HT1080 (cell line): ENCODE results near the gene LMF1. TPM values are rescaled to one million over a fixed set of nuclear protein-coding genes. Genes with fewer than 3 reads are reported as not detected.
"Not testable (repeated sequence)": the region's sequence is repeated elsewhere in the genome, so short reads cannot be mapped to it uniquely, and the experiment has no call there.

Experiments used
- DNase-seq: peaks from one replicate; pipeline ENCODE4 v3.0.0-alpha.2; 2015; ENCODE audit warnings: low read depth
- total RNA-seq: library from RNA; depleted of rRNA; stranded (reverse); fragments of >200 nt; shearing (Covaris generic); gene quantifications from 2 replicates; pipeline ENCODE4 v1.2.3, GENCODE V29; 2014

LMF1 gene
- total RNA-seq, 1 experiment from 2014 or later, result not detected

DNA sequence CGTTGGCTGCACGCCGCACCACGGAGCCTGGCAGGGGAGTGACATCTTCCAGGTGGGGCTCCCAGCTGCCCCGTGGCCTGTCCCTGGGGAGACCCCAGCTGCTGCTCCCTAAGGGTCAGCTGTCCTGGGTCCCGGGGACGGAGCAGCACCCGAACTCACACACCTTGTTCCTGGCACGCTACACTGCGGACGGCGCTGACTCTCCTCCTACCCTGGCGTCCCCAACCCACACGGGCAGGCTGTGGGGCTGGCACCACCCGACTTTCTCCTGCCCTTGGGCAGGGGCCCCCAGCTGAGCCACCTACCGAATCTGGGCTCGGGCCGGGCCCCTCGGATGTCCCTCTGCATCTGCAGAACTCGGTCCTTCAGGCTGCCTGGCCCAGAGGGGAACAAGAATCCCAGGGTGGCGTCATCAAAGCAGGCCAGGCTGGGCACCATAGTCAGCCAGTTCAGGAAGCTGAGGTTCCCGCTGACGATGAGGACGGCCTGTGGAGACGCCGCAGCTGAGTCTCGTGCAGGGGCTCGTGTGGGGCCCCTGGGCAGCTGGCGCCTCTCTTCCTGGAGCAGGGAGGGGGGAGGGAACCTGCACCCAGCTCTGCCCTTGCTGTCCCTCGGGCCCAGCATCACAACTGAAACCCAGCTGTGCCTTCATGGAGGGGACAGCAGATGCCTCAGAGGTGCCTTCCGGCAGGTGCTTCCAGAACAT lies 99.8 kb downstream of the LMF1 start:
- no peak for DNase-seq

- DNase-seq, result no peak
These were observed 100.8 kb downstream of the LMF1 start for GRCh38 chr16:869823-870641.

GRCh38 chr16:868846-869822 lies 101.7 kb downstream of the LMF1 start:
- no peak for DNase-seq

- no peak for DNase-seq
These were observed 102.4 kb downstream of the LMF1 start for GRCh38 chr16:868386-868755.

- no peak for DNase-seq
These were observed 103.1 kb downstream of the LMF1 start for GRCh38 chr16:867421-868385.

DNA sequence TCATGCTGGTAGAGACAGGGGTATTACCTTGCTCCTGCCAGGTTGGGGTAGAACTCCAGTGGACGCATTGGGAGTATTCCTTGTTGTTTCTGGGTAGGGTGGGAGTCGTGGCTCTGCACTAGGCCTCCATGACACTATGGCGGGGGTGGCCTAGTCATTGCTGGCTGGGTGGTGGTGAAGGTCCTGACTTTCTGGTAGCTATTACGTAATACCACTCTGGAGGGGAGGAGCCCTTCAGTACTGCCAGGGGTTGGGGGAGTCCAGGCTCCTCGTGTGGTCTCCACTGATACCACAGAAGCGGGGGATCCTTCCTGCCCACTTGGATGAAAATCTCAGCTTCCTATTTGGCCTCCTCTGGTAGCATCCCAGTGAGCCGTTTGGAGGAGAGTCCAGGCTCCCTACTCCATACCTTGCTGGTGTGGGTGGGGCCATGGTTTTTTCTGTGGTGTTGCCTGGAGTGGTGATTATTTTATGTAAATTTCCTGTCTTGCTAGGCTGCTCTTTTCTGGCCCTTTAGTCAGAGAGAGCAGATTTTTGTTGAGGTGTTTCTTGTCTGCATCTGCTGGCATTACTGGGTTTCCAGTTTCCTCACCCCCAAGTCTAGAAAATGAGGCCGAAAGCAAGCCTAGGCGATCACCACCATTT lies 104.4 kb downstream of the LMF1 start:
- no peak for DNase-seq

GRCh38 chr16:865026-865425 lies 105.8 kb downstream of the LMF1 start:
- DNase-seq, result no peak

GRCh38 chr16:861446-861845 lies 109.3 kb downstream of the LMF1 start:
- no peak for DNase-seq

DNA sequence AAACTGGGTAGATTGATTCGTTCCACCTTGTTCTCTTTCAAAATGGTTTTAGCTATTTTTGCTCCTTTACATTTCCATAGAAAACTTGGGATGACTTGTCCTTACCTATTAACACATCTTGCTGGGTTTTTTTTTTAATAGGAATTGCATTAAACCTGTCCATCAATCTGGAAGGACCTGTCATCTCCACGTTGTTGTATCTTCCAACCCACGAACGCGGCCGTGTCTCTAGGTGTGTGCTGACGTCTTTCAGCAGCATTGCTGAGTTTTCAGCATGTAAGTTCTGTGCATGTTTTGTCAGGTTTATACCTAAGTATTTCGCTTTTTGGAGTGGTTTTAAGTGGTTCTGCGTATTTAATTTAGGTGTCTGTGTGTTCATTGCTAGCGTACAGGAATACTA lies 109.9 kb downstream of the LMF1 start:
- no peak for DNase-seq

DNA sequence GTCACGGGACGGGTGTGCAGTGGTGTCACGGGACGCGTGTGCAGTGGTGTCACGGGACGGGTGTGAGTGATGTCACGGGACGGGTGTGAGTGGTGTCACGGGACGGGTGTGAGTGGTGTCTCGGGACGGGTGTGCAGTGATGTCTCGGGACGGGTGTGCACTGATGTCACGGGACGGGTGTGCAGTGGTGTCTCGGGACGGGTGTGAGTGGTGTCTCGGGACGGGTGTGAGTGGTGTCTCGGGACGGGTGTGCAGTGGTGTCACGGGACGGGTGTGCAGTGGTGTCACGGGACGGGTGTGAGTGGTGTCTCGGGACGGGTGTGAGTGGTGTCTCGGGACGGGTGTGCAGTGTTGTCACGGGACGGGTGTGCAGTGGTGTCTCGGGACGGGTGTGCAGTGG lies 111.8 kb downstream of the LMF1 start:
- not testable (repeated sequence) for DNase-seq

DNA sequence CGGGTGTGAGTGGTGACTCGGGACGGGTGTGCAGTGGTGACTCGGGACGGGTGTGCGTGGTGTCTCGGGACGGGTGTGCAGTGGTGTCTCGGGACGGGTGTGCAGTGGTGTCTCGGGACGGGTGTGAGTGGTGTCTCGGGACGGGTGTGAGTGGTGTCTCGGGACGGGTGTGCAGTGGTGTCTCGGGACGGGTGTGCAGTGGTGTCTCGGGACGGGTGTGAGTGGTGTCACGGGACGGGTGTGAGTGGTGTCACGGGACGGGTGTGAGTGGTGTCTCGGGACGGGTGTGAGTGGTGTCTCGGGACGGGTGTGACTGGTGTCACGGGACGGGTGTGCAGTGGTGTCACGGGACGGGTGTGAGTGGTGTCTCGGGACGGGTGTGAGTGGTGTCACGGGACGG lies 112.3 kb downstream of the LMF1 start:
- not testable (repeated sequence) for DNase-seq

- DNase-seq, result no peak
These were observed 114.0 kb downstream of the LMF1 start for GRCh38 chr16:856811-857210.

- DNase-seq, result no peak
These were observed 114.7 kb downstream of the LMF1 start for GRCh38 chr16:856101-856500.

GRCh38 chr16:855471-855870 lies 115.3 kb downstream of the LMF1 start:
- no peak for DNase-seq

GRCh38 chr16:854808-855410 lies 115.9 kb downstream of the LMF1 start:
- no peak for DNase-seq

GRCh38 chr16:853981-854807 lies 116.6 kb downstream of the LMF1 start:
- DNase-seq, result no peak

DNA sequence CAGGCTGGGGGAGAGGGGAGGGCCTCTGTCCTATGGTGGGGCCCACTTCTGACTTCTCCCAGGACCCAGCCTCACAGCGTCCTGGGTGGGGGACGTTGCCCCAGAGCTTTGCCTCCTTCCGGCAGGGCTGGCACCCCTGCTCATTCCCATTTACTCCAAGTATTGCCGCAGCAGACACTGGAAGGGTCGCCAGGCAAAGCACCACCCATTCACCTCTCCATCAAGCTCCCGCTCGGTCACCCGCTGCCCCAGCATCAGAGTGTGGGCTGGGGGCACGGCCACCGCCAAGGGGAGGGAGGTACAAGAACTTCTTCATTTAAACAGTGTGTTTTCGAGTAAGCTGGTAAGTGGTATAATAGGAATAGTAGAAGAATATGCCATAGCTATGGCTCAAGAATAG lies 117.5 kb downstream of the LMF1 start:
- DNase-seq, result no peak

DNA sequence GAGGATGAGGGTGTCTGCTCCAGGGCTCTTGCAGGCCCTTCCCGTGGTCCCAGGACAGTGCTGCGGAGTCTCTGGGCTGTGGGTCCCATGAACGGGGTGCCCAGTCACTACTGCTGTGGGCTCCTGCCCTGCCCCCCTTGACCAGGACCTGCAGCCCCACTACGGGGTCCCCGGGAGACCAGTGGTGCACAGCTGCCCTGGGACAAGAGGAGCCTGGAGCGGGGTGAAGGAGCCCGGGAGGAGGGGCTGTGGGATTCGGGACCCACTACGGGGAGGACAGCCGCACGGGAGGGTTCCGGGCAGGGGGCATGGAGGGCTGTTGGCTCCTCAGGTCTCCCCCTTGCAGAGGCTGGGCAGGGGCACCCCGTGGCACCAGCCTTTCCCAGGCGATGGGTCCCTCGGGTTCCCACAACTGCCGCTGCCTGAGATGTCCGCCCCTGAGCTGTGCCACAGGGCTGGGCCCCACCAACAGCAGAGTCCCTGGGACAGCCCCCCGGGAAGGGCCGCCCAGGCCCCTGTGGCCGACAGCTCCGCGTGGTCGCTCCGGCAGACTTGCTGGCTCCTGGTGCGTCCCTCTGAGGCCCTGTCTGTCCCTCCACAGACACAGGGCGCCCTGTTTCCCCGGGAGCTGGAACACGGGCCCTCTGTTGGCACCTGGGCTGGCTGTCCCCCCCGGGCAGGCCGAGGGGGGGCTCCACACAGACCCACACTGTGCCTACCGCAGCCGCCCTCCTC lies 118.2 kb downstream of the LMF1 start:
- no peak for DNase-seq
